HG02571 (cell line): ENCODE results near the gene IMP3.
"Not testable (repeated sequence)": the region's sequence is repeated elsewhere in the genome, so short reads cannot be mapped to it uniquely, and the experiment has no call there.

Source experiments
- ATAC-seq: cut with Tn5 transposase; IDR thresholded peaks from one replicate; pipeline ENCODE4 v1.9.1; 2021; ENCODE audit warnings: mild to moderate bottlenecking, moderate library complexity; ENCODE audit not compliant: unreplicated experiment

Gene IMP3

GRCh38 chr15:75639709-75640482 lies at the start of gene IMP3:
IMP3 (minus strand) TSS chr15:75640224; CDS start chr15:75640168, 56 bp downstream.
- ATAC-seq, result peak; percentile 91

DNA sequence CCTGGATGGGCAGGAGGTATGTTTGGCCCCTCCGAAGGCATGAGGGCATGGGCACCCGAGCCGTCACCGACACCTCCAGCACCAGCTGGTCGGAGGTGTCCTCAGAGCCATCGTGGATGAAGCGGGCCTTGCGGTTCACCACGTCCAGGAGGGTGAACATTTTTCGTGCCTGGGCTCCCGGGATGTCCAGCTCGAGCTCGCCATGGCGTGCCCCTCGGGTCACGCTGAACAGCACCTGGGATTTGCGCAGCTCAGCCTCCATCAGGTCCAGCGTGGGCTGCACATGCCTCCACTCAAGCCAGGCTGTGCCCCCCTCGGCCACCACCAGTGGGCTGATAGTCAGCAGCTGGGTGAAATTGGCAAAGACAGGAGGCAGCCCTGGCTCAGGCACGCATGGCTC lies 49.4 kb upstream of the IMP3 start:
- ATAC-seq, result not testable (repeated sequence)

GRCh38 chr15:75688831-75689230 lies 48.8 kb upstream of the IMP3 start:
- ATAC-seq, result no peak

DNA sequence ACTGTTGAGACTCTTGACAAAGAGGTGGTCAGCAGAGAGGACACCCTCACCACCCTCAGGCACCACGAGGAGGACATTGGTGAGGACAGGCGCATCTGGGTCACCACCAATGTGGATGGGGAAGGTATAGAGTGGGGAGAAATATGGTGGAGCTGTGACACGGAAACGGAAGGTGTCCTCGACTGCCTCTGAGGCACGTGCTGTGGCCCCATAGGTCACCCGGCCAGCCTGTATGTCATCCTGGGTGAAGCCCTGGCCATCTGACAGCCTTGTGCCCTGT lies 48.2 kb upstream of the IMP3 start:
- no peak for ATAC-seq

DNA sequence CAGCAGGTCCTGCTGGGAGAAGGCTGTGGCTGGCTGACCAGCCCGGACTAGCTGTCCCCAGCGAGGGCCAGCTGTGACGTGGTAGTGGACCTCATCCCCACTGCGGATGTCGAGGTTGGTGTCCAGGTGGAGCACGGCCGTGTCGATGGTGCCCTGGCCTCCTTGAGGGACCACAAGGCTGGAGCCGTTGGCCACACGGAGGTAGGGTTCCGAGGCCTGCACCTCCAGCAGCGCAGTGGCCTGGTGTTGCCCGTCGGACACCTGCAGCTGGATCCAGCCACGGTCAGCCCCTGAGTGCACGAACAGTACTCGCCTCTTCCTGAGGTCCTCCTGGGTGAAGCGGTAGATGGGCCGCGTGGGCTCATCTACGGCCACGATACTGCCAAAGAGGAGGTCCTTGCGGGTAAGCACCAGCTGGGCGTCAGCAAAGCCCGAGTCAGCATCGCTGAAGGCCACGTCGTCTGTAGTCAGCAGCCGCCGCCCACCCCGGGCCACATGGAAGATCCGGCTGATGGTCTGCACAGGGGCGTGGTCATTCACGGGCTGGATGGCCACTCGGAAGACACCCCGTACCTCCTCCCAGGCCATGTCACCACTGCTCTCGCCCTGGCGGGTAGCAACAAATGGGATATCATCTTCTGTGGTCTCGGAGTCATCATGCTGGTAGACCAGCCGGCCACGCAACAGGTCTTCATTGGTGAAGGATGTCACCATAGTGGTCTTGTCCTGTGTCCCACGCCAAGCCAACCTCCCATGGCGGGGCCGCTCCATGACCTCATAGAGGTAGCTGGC lies 47.7 kb upstream of the IMP3 start:
- ATAC-seq, result no peak

DNA sequence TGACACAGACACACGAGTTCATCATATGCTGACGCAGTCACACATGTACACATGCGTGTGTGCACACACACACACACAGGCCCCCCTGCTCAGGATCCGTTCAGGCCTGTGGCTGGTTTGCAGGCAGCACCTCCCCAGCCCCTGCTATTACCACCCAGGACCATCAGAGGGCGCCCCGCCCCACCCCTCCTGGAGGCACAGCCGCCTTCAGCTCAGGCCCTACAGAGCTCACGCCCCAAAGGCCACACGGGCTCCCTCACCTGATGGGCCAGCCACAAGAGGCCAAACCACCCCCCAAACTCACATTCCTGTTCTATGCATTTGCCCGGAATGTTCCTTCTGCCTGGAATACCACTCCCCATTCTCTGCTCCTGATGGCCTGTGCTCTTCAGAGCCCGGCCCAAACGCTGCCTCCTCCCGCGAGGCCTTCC lies 46.2 kb upstream of the IMP3 start:
- ATAC-seq, result not testable (repeated sequence)

DNA sequence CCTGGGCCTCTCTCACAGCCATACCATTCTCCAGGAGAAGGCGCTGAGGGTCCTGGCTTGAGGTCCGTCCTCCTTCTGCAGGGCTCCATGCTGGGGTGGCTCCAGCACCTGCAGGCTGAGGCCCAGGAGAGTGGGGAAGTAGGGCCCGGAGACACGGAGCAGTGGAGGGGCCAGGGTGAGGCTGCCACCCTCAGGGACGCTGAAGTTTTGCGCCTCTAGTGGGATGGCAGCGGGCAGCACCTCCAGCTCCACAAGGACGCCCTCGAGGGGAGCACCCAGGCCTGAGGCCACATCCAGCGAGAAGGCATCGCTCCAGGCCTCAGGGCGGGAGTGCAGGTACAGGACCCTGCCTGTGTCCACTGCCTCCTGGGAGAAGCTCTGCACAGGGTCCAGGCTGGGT lies 45.2 kb upstream of the IMP3 start:
- no peak for ATAC-seq

- no peak for ATAC-seq
Measured at GRCh38 chr15:75684648-75685047, 44.6 kb upstream of the IMP3 start.

DNA sequence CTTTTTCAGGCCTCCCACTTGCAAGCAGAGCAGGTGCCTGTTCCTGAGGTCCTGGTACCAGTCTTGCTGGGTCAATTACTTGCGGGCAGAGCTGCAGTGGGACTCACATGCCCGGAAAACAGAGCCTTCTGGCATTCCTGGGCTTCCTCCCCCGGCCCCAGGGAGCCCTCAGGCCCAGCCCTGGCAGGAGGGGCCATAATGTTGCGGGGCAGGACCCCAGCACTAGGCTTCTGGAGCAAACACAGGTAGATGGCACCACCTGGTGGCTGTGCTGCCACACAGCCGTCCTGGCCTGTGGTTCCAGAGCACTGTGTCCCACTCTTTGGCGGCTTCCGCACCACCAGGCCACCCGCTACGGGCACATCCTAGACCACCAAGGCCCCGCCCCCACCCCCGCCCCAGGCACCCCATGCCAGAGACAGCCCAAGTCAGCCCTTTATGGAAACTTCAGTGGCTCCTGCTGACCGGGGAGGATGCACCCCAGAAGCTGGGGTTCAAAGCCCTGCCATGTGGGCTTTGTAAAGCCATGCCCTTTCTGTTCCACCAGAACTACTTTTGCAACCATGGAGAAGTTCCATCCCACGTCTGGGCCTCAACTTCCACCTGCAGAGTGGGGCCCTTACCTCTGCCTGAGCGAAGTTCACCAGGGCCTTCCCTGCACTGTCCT lies 43.8 kb upstream of the IMP3 start:
- ATAC-seq, result not testable (repeated sequence)

DNA sequence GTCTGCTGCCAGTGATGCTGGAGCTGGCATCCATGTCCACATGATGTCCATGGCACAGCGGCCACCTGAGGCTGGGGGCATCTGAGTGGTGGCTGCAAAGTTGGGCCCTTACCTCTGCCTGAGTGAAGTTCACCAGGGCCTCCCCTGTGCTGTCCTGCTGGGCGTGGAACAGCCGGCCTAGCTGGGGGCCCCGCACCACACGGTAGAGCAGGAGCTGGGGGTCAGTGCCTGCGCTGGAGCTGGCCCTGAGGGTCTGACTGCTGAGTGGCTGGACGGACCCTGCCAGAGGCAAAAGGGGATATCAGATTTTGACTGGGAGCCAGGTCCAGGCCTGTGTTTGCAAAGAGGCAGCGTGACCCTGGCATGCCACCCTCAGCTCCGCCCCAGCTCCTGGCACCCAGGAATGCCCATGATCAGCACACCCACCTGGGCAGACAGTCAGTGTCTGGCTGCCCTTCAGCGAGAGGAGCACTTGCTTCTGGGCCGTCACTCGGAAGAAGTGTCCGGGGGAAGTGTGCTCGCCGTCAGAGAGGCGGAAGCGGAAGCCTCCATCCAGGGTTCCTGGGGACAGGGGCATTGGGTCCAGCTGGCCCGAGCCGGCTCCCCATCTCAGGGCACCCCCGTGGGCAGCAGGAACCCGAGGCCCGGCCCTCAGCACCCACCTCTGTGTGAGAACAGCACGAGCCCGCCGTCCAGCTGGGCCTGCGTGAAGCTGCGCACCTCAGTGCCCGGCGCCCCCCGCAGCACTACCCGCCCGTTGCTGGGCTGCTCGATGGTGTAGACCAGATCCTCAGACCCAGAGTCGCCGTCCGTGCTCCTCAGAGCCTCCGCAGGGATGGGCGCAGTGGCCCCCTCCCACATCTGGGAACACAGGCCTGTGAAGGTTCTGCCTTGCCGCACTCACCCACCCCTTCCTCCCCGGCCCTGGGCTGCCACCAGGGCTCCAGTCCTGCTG lies 42.4 kb upstream of the IMP3 start:
- ATAC-seq, result no peak

DNA sequence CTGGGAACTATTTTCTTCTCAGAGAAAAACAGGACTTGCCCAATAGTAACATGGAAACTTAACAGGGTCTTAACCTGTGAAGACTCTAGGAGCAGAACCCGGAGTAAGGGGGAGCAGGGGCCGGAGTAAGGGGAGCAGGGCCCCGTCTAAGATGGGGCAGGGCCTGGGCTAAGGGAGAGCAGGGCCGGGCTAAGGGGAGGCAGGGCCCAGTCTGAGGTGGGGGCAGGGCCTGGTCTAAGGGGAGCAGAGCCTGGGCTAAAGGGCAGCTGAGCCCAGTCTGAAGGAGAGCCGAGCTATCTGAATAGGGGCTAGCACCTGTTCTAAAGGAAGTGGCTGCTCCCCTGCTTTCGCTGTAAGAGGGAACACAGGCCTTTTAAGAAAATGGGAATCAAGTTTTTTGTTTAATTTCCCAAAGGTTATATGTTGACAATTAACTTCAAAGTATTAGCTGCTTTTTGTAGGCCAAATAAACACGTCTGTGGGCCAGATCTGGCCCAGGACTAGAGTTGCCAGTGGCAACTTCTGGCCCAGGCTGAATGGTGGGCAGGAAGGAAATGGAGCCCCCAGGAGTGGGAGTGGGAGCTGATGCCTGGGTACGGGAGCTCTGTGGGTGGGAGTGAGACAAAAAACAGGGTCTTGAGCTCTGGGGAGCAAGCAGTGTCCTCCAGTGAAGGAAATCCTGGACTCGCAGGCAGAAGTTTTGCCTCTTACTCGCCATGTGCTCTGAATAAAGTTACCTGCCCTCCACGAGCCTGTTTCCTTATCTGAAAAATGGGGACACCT lies 40.2 kb upstream of the IMP3 start:
- ATAC-seq, result no peak

- ATAC-seq, result not testable (repeated sequence)
Measured at GRCh38 chr15:75678324-75678690, 38.3 kb upstream of the IMP3 start.

GRCh38 chr15:75677465-75678323 lies 37.7 kb upstream of the IMP3 start:
- ATAC-seq, result no peak

GRCh38 chr15:75676688-75677464 lies 36.9 kb upstream of the IMP3 start:
- no peak for ATAC-seq

DNA sequence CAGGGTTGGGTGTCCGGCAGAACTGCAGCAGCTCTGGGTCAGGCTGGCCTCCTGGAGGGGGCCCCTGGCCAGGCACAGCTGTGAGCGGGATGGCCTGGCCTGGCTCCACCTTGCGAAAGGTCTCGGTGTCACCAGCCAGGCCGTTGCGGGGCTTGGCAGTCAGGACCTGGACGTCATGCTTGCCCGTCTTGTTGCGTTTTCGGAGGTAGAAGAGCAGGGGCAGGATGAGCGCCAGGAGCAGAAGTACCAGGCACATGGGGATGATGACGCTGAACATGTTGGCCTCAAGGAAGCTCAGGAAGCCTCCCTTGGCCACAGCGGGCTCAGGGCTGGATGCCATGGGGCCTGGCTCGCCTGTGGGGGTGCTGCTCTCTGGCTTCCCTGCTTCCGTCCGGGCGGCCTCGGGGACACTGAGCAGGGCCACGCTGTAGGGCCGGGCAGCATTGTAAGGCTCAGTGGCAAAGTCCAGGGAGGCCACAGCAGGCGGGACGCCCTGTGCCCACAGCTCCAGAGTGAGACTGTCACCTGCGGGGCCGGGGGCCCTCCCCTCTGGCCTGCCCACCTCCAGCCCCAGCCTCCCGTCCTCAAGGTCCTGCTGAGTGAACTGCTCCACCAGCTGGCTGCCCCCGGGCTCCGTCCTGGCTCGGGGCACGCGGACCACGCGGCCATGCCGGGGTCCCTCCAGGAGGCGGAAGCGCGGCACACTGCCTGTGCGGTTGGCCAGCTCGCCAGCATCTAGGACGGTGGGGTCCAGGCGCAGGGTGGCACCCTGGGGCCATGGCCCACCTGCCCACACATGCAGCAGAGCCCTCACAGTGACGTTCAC lies 35.8 kb upstream of the IMP3 start:
- ATAC-seq, result no peak

- ATAC-seq, result no peak
Measured at GRCh38 chr15:75674366-75674765, 34.3 kb upstream of the IMP3 start.

GRCh38 chr15:75673426-75674235 lies 33.6 kb upstream of the IMP3 start:
- no peak for ATAC-seq
